Measurements from ENCODE around the gene DNM1. TPM values are rescaled to one million over a fixed set of nuclear protein-coding genes. Genes with fewer than 3 reads are reported as not detected.

Gene DNM1
- total RNA-seq, 4 donors from 2014 or later, result 1.3 to 9.7 (median 1.6) TPM

DNA sequence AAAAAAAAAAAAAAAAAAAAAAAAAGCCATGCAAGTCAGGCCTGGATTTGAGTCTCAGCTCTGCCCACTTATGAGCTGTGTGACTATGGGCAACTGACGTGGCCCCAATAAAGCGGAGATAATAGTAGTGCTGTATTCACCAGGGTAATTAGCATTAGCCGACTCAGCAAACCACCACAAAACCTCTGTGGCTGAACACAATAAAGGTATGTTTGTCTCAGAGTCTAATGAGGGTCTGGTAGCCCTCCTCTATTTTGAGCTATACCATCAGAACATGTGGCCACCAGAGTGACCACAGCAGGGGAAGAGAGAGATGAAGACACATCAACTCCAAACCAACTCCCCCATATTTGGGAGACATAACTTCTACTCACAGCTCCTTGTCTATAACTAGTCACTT lies 88.8 kb downstream of the DNM1 start:
- no peaks in the 10 kb centered on the region for H3K9me3 ChIP-seq
- 82 to 85% methylated on average over 3 of the region's 3 CpGs for WGBS, 2 donors
- H3K4me1 ChIP-seq, result peaks cover 0 to 16% (median 6%) of the 10 kb centered on the region in 3 donors
- no peak for TF ChIP-seq POLR2A (IDR thresholded peaks at IDR 0.05)
- TF ChIP-seq, protein P1, sequence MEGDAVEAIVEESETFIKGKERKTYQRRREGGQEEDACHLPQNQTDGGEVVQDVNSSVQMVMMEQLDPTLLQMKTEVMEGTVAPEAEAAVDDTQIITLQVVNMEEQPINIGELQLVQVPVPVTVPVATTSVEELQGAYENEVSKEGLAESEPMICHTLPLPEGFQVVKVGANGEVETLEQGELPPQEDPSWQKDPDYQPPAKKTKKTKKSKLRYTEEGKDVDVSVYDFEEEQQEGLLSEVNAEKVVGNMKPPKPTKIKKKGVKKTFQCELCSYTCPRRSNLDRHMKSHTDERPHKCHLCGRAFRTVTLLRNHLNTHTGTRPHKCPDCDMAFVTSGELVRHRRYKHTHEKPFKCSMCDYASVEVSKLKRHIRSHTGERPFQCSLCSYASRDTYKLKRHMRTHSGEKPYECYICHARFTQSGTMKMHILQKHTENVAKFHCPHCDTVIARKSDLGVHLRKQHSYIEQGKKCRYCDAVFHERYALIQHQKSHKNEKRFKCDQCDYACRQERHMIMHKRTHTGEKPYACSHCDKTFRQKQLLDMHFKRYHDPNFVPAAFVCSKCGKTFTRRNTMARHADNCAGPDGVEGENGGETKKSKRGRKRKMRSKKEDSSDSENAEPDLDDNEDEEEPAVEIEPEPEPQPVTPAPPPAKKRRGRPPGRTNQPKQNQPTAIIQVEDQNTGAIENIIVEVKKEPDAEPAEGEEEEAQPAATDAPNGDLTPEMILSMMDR (IDR thresholded peaks at IDR 0.05), result no peak
- no peak overlapping the region for H3K4me3 ChIP-seq
- DNase-seq, result no peak
- H3K27ac ChIP-seq, result no peak overlapping the region
- peaks cover 0 to 30% (median 9%) of the 10 kb centered on the region in 3 donors for H3K36me3 ChIP-seq
- intact Hi-C loops (cut with DNase I), result loop anchor here (5.0 kb wide), 1 partner anchor 50 kb away; the partner anchor contains the start of gene SLC27A4
- no peaks in the 10 kb centered on the region for H3K27me3 ChIP-seq

DNA sequence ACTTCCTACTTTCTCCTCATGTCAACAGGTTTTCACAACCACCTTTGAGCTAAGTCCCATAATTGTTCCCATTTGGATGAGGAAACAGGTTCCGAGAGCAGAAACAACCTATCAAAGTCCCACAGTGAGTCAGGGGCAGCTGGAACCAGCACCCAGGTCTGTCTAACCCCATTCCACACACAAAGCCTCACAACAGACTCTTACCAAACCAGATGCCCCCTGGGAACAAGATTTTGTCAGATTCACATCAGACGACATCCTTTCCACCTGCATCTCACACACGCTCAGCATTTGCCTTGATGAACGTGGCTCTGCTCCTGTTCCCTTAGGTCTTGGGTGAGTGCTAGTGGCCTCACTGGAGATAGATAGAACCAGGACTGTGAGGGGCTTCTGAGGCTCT lies 89.9 kb downstream of the DNM1 start:
- H3K4me1 ChIP-seq, result peaks cover 0 to 17% (median 6%) of the 10 kb centered on the region in 3 donors
- 61 to 66% methylated on average over 2 to 4 of the region's 4 CpGs for whole genome bisulfite sequencing, 2 donors
- intact Hi-C loops (cut with DNase I), result loop anchor here (5.0 kb wide), 1 partner anchor 49 kb away; the partner anchor contains the start of gene SLC27A4

GRCh38 chr9:128294142-128294541 lies 91.0 kb downstream of the DNM1 start:
- Histone ChIP-seq H3K4me1 (peaks cover 0 to 27% (median 9%) of the 10 kb centered on the region in 3 donors), H3K27ac (no peak overlapping the region), H3K4me3 (no peak overlapping the region), H3K36me3 (peaks cover 0 to 12% (median 0%) of the 10 kb centered on the region in 3 donors), H3K27me3 (no peaks in the 10 kb centered on the region), H3K9me3 (no peaks in the 10 kb centered on the region)
- intact Hi-C loops (cut with DNase I), result loop anchor here (5.0 kb wide), 1 partner anchor 48 kb away; the partner anchor contains the start of gene SLC27A4
- TF ChIP-seq, protein P1 (IDR thresholded peaks at IDR 0.05), result no peak
- TF ChIP-seq POLR2A (IDR thresholded peaks at IDR 0.05), result no peak
- 100% methylated on average over 1 of the region's 4 CpGs; no CpG with 5 or more reads in 1 of the 2 donors for whole genome bisulfite sequencing, 2 donors
- DNase-seq, result no peak

More for the DNA sequence above, 89.9 kb downstream of the DNM1 start:
- no peak for DNase-seq
- Histone ChIP-seq H3K9me3 (no peaks in the 10 kb centered on the region), H3K36me3 (peaks cover 0 to 22% (median 4%) of the 10 kb centered on the region in 3 donors), H3K27me3 (no peaks in the 10 kb centered on the region), H3K27ac (no peak overlapping the region), H3K4me3 (no peak overlapping the region)
- TF ChIP-seq POLR2A (IDR thresholded peaks at IDR 0.05), result no peak
- TF ChIP-seq, protein P1 (IDR thresholded peaks at IDR 0.05), result no peak

DNA sequence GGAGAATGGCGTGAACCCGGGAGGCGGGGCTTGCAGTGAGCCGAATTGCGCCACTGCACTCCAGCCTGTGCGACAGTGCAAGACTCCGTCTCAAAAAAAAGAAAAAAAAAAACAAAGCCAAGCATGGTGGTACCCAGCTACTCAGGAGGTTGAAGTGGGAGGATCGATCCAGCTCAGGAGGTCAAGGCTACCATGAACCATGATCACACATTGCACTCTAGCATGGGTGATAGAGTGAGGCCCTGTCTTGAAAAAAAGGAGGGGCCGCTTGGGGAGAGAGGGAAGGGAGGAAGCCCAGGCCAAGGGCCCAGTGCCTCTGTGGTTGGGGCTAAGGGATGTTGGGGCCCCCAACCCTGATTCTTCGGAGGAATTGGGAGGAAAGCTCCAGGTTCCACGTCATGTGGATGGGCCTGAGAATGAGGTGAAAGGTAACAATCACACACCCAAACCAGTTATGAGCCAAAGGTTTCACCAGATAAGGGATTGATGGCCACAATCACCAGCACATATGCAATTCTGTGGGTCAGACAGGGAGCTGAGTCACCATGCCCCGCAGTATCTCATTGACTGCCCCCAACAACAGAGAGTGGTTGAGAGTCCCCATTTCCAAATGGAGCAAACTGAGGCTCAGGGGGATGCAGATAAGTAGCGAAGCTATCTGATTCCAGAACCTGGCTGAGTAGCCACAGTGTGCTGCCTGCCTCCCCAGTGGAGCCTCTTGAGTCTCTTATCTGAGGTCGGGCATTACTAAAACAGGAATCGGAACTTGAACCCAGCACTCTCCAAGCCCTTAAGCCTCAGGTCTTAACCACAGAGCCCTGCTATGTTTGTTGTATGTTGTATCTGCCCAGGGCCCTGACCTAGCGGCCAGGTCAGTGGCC lies 93.4 kb downstream of the DNM1 start:
- Histone ChIP-seq H3K4me3 (no peak overlapping the region), H3K36me3 (peaks cover 0 to 4% (median 0%) of the 10 kb centered on the region in 3 donors), H3K27ac (peak overlapping the region in 1 of 4 donors; percentile 3), H3K9me3 (no peaks in the 10 kb centered on the region), H3K4me1 (peaks cover 0 to 31% (median 11%) of the 10 kb centered on the region in 3 donors), H3K27me3 (no peaks in the 10 kb centered on the region)
- WGBS, 2 donors, result 83 to 86% methylated on average over 5 to 13 of the region's 16 CpGs
- no peak for DNase-seq
- TF ChIP-seq, protein P1 (IDR thresholded peaks at IDR 0.05), result no peak
- TF ChIP-seq POLR2A (IDR thresholded peaks at IDR 0.05), result no peak
- intact Hi-C loops (cut with DNase I), result no loop called here

DNA sequence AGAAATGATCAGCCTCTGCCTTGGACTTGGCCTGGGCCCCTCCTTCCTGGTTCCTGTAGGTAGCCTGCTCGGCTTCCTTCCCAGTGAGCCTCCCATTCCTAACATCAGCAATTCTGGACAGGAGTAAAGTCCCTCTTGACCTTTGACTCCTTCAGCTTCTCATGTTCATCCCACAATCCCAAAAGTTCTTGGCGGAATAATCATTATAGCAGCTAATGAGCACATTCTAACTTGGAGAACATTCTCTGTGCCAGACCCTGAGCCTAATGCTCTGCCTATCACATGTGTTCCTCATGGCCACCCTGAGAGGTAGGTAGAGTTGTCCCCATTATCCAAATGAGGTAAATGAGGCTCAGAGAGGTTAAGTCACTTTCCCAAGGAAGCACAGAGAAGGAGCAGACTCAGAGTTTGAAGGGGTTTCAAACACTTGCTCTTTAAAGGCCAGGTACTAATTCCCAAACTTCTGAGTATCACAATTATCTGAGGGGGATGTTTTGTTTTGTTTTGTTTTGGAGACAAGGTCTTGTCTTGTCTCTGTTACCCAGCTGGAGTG lies 94.1 kb downstream of the DNM1 start:
- Histone ChIP-seq H3K4me1 (peaks cover 0 to 31% (median 11%) of the 10 kb centered on the region in 3 donors), H3K27ac (no peak overlapping the region), H3K27me3 (no peaks in the 10 kb centered on the region), H3K36me3 (peaks cover 0 to 4% (median 0%) of the 10 kb centered on the region in 3 donors), H3K9me3 (no peaks in the 10 kb centered on the region), H3K4me3 (no peak overlapping the region)
- TF ChIP-seq, protein P1 (IDR thresholded peaks at IDR 0.05), result no peak
- TF ChIP-seq POLR2A (IDR thresholded peaks at IDR 0.05), result no peak
- WGBS, 2 donors, result 70 to 92% methylated on average over 2 of the region's 2 CpGs
- DNase-seq, result no peak
- intact Hi-C loops (cut with DNase I), result no loop called here
